H1 (cell line): ENCODE results near the gene CORO2B.

Experiments
- BACH1 ChIP-seq: IDR thresholded peaks from 2 replicates; pipeline ENCODE4 v1.6.1; 2012; ENCODE audit warnings: low read length, improper control_type of control experiment
- CEBPB ChIP-seq: IDR thresholded peaks from 2 replicates; pipeline ENCODE4 v1.6.1; 2012; ENCODE audit warnings: low read depth, low read length
- CTCF ChIP-seq, 3 experiments: IDR thresholded peaks; 1 replicate in 2 of 3; 2 replicates in 1 of 3; pipeline versions ENCODE4 v1.5.1 to v1.6.1; 2011; ENCODE audit warnings: low read length in 3 of 3, mild to moderate bottlenecking in 3 of 3, inconsistent platforms in 2 of 3, low read depth in 1 of 3, moderate library complexity in 1 of 3; ENCODE audit not compliant: insufficient read depth in 1 of 3; ENCODE audit errors: control extremely low read depth in 1 of 3
- EGR1 ChIP-seq: IDR thresholded peaks from 2 replicates; pipeline ENCODE4 v1.6.1; 2011; ENCODE audit warnings: low read depth, low read length, borderline replicate concordance
- EP300 ChIP-seq, 2 experiments: IDR thresholded peaks; 1 replicate in 1 of 2; 2 replicates in 1 of 2; pipeline ENCODE4 v1.6.1; 2011 to 2012; ENCODE audit warnings: low read depth in 2 of 2, low read length in 2 of 2, mild to moderate bottlenecking in 2 of 2, borderline replicate concordance in 1 of 2, inconsistent platforms in 1 of 2, moderate library complexity in 1 of 2
- GABPA ChIP-seq: IDR thresholded peaks from 2 replicates; pipeline ENCODE4 v1.6.1; 2011; ENCODE audit warnings: mild to moderate bottlenecking, low read length, moderate library complexity, borderline replicate concordance; ENCODE audit not compliant: insufficient read depth
- JUND ChIP-seq: IDR thresholded peaks from 2 replicates; pipeline ENCODE4 v1.6.1; 2011; ENCODE audit warnings: mild to moderate bottlenecking, improper control_type of control experiment, low read length
- POLR2A ChIP-seq, 2 experiments: IDR thresholded peaks; 1 replicate in 1 of 2; 2 replicates in 1 of 2; pipeline ENCODE4 v1.6.1; 2011; ENCODE audit warnings: low read depth in 2 of 2, low read length in 2 of 2, mild to moderate bottlenecking in 2 of 2; ENCODE audit errors: control extremely low read depth in 1 of 2
- POLR2AphosphoS5 ChIP-seq: IDR thresholded peaks from 2 replicates; pipeline ENCODE4 v1.6.1; 2011; ENCODE audit warnings: low read depth, low read length
- SRF ChIP-seq: IDR thresholded peaks from 2 replicates; pipeline ENCODE4 v1.6.1; 2011; ENCODE audit warnings: mild to moderate bottlenecking, low read depth, low read length, moderate library complexity
- YY1 ChIP-seq: IDR thresholded peaks from 2 replicates; pipeline ENCODE4 v1.6.1; 2011; ENCODE audit warnings: low read depth, mild to moderate bottlenecking, low read length

DNA sequence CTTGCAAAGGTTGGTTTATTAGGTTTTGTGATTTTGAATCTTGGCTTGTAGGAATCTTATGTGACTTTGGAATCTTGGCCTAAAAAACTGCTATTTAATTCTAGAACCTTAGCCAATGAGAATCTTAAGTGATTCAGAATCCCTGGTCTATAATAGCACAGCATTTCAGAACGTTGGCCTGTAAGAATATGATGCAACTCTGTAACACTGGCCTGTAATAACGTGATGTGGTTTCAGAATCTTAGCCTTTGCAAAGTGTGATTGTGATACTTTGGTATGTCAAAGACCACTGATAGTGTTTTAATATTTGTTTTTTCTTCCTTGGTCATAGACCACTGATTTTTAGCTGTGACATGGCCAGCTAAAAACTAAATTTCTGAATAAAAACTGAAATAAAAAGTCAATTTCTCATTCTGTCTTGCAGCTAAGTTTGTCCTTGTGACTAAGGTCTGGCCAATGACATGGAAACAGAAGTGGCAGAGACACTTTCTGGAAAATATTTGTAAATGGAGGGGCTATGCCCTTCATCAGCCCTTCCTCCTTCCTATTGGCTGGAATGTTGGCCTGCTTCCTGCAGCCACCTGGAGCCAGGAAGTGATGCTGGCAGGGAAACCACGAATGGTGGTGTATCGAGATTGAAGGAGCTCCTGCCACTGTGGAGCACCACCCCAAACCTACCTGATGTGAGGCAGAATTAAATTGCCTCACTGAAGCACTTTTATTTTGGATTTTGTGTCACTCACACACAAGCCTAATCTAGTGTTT is 42.3 kb upstream of the CORO2B start:
- TF ChIP-seq EP300 (IDR thresholded peaks at IDR 0.05; ENCODE audit: borderline replicate concordance in 1 of 2, low read depth in 2 of 2, low read length in 2 of 2) = no peak
- no peak for TF ChIP-seq GABPA
- TF ChIP-seq JUND = no peak
- TF ChIP-seq CTCF (IDR thresholded peaks at IDR 0.05; ENCODE audit: control extremely low read depth in 1 of 3, insufficient read depth in 1 of 3, low read depth in 1 of 3, low read length in 3 of 3) = no peak
- TF ChIP-seq POLR2AphosphoS5 = no peak
- no peak for TF ChIP-seq CEBPB
- no peak for TF ChIP-seq BACH1
- TF ChIP-seq EGR1 = no peak
- TF ChIP-seq POLR2A (IDR thresholded peaks at IDR 0.05; ENCODE audit: control extremely low read depth in 1 of 2, low read depth in 2 of 2, low read length in 2 of 2) = no peak
- TF ChIP-seq YY1 = no peak
- no peak for TF ChIP-seq SRF
